Bronchial epithelial cell (primary cell): ENCODE results near the gene RPP25. TPM values are rescaled to one million over a fixed set of nuclear protein-coding genes. Genes with fewer than 3 reads are reported as not detected.

Experiments used
- DNase-seq: peaks from one replicate; pipeline ENCODE4 v3.0.0-alpha.2; 2010; ENCODE audit warnings: low read depth
- FAIRE-seq: peaks from 2 replicates; lab custom pipeline; 2011; peaks lifted over from hg19 to GRCh38; lab: Jason Lieb, UNC
- H3K27me3 ChIP-seq: 2 replicates; pipeline ENCODE4 v1.5.1; 2011; ENCODE audit warnings: low read length; ENCODE audit not compliant: control insufficient read depth, insufficient read depth
- H3K36me3 ChIP-seq: 2 replicates; pipeline ENCODE4 v1.5.1; 2011; ENCODE audit warnings: low read length; ENCODE audit not compliant: control insufficient read depth, insufficient read depth
- H3K4me3 ChIP-seq: 2 replicates; pipeline ENCODE4 v1.5.1; 2011; ENCODE audit warnings: mild to moderate bottlenecking, low read depth, low read length, control low read depth
- CTCF ChIP-seq: IDR thresholded peaks from 2 replicates; pipeline ENCODE4 v1.5.1; 2011; ENCODE audit warnings: mild to moderate bottlenecking, moderate library complexity, low read length, control low read depth, inconsistent platforms; ENCODE audit not compliant: insufficient read depth, severe bottlenecking
- total RNA-seq: library from RNA; depleted of rRNA; stranded (reverse); fragments of >200 nt; gene quantifications from 2 replicates; pipeline ENCODE4 v1.2.1, GENCODE V29; 2014

The RPP25 gene
- total RNA-seq, 1 donor from 2014 or later: 8.7 TPM

- H3K4me3 ChIP-seq: peak overlapping the region; percentile 51
- H3K27me3 ChIP-seq: peaks cover 14% of the 10 kb centered on the region
- no peak for DNase-seq
- no peak for TF ChIP-seq CTCF
- FAIRE-seq: no peak
- H3K36me3 ChIP-seq: no peaks in the 10 kb centered on the region
Observed at GRCh38 chr15:74995779-74996765, 39.5 kb upstream of the RPP25 start.

GRCh38 chr15:74995182-74995778, 38.7 kb upstream of the RPP25 start, which contains the start of gene SCAMP5:
TSS of gene SCAMP5 (plus strand) at chr15:74995563. CDS start at chr15:75011840, 16,277 bp downstream.
- no peak for FAIRE-seq
- peaks cover 14% of the 10 kb centered on the region for H3K27me3 ChIP-seq
- peak; percentile 77 for DNase-seq
- no peaks in the 10 kb centered on the region for H3K36me3 ChIP-seq
- peak within 1 kb of the TSS; percentile 51 for H3K4me3 ChIP-seq
- TF ChIP-seq CTCF: no peak

GRCh38 chr15:74994685-74995084, 38.1 kb upstream of the RPP25 start:
- FAIRE-seq (no peak), DNase-seq (no peak)
- Histone ChIP-seq H3K4me3 (no peak overlapping the region), H3K27me3 (peaks cover 14% of the 10 kb centered on the region), H3K36me3 (no peaks in the 10 kb centered on the region)
- no peak for TF ChIP-seq CTCF

GRCh38 chr15:74994236-74994635, 37.7 kb upstream of the RPP25 start:
- H3K36me3 ChIP-seq: no peaks in the 10 kb centered on the region
- no peak for FAIRE-seq
- DNase-seq: no peak
- peaks cover 14% of the 10 kb centered on the region for H3K27me3 ChIP-seq
- H3K4me3 ChIP-seq: no peak overlapping the region
- no peak for TF ChIP-seq CTCF

GRCh38 chr15:74992619-74993018, 36.0 kb upstream of the RPP25 start:
- FAIRE-seq (peak; percentile 72), DNase-seq (no peak)
- no peak for TF ChIP-seq CTCF
- peaks cover 14% of the 10 kb centered on the region for H3K27me3 ChIP-seq
- no peak overlapping the region for H3K4me3 ChIP-seq
- no peaks in the 10 kb centered on the region for H3K36me3 ChIP-seq
